T1000 (cell line): ENCODE measurements around the gene MET.
"Not testable (repeated sequence)": the region's sequence is repeated elsewhere in the genome, so short reads cannot be mapped to it uniquely, and the experiment has no call there.

Experiments
- DNase-seq: peaks from one replicate; lab custom pipeline; 2025; ENCODE audit warnings: mixed read lengths; lab: John Stamatoyannopoulos, UW

The MET gene

GRCh38 chr7:116698930-116699721 lies 27.1 kb downstream of the MET start:
- no peak for DNase-seq

DNA sequence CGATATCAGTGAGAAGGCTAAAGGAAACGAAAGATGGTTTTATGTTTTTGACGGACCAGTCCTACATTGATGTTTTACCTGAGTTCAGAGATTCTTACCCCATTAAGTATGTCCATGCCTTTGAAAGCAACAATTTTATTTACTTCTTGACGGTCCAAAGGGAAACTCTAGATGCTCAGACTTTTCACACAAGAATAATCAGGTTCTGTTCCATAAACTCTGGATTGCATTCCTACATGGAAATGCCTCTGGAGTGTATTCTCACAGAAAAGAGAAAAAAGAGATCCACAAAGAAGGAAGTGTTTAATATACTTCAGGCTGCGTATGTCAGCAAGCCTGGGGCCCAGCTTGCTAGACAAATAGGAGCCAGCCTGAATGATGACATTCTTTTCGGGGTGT lies 27.7 kb downstream of the MET start:
- DNase-seq = no peak

DNA sequence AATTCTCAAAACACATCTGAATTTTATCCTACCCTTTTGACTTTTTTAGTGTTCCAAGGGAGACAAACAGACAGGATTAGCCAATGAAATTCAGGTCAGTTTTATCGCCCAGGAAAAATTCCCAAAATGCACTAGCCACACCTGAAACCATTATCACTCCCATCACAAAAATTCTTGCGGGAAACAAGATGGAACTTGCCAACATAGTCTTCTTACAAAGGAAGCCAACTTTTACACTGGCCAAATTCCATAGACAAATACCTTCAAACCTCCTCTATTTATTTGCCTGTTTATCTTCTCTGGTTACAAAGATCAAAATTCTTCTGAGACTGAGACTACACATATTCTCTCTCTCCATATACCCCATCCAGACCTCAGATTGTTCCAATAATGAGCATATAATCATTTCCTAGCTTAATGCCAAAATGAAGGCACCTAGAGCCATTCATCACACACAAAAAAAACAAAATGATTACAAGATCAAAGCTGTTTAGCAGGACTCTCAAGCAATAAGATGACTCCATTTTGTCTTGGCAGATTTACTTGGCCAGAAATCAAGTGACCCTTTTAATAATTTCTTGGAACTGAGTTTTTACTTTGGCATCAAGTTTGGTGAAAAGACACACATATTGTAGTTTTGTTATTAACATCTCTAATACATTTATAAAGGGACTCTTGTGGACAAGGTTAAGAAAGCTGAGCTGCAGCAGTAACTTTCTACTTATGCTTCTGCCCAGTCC lies 30.2 kb downstream of the MET start:
- DNase-seq = no peak

- no peak for DNase-seq
These were observed 32.7 kb downstream of the MET start for GRCh38 chr7:116704650-116705228.

DNA sequence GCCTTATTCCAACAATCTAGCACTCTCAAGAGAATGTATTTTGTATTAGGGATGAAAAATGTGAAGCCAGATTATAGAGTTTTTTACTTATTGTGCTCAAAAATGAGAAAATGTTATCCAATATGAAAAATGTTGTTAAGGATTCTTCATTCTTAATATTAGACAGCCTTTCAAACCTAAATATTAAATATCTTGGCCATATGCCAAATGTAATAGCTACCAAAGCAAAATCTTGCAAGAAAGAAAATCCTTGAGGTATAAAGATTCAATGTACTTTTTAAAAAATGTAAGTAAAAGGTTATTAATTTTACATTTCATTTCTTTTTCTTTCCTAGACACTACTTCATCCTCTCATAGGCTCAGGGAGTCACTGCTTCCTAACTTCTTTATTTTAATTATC lies 33.4 kb downstream of the MET start:
- no peak for DNase-seq

- peak; percentile 29 for DNase-seq
These were observed 34.7 kb downstream of the MET start for GRCh38 chr7:116706668-116707126.

DNA sequence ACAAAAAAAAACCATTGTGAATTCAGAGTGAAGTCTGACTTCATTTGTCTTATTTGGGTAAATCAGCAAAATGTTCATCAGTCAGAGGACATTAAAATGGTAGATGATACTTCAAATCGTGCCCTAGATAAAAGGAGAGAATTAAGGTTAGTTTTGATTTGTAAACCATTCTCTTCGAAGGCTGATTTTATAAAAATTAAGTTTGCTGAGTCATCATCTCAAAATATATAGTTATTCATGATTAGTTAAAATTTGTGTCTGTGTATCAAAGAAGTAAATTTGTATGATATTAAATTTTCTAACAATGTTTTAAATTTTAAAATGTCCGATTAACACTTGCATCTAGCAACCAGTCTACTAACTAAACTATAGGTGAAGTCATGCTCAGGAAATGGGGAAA lies 35.3 kb downstream of the MET start:
- DNase-seq = no peak

- DNase-seq = no peak
These were observed 36.3 kb downstream of the MET start for GRCh38 chr7:116708248-116708647.

- no peak for DNase-seq
These were observed 36.9 kb downstream of the MET start for GRCh38 chr7:116708861-116709260.

DNA sequence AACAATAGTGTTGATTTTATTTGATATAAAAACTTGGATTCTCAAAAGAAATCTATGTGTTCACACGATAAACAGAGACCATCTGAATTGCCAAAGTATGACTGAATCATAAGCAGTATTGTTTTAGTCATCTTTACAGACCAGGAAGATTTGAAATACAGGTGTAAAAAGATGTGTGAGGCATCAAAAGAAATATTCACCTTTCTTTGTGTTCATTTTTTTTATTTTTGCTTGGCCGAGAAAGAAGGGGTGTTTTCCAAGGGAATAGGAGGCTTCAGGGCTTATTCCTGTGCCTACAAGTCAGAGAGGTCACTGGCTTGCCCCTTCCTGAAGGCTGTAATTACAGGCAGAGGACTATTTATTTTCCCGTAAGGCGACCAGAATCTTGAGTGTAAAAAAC lies 37.3 kb downstream of the MET start:
- no peak for DNase-seq

GRCh38 chr7:116710764-116711452 lies 38.9 kb downstream of the MET start:
- no peak for DNase-seq

DNA sequence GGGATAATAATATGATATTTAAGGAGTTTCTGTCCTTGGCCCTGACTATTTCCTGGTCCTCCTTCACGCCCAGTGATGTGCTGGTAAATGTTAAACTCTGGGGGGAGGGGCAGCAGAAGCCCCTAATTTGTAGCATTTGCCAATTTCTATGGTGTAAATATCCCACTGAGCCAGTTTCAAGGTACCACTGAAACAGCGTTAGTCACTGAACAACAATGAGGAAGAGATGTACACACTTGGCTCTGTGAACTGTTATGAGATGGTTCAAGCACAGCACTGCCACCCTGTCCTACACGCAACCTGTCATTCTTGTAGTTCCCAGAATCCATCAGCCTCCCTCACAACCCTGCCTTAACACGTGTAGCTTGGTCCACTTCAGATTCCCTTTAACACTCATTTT lies 39.8 kb downstream of the MET start:
- no peak for DNase-seq

DNA sequence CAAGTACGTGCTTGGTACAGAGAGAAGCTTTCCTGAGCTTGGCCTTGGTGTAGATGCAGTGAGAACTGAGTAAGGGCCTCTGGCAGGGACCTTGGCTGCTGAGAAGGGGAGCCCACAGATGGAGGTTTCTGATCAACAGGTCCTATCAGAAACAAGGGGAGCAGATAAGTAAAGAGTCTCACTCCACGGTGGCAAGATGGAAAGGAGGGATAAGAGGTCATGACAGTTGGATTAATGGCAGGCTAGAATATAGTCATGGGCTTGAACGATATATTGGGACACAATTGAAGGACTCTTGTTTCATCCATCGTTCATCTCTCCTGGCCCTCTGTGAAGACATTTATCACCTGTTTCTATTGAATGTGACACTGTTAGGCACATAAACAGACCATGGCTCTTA lies 41.5 kb downstream of the MET start:
- DNase-seq = no peak

- DNase-seq = no peak
These were observed 41.9 kb downstream of the MET start for GRCh38 chr7:116713918-116714317.

DNA sequence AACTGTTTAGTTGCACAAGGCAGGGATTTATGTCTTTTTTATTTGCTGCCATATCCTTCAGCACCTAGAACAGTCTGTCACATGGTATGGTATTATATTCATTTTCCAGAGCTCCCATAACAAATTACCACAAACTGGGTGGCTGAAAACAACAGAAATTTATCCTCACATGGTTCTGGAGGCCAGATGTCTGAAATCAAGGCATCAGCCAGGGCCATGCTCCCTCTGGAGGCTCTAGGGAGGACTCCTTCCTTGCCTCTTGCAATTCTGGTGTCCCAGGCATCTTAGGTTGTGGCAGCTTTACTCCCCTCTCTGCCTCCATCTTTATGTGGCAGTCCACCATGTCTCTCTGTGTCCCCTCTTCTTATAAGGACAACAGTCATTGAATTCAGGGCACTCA lies 43.1 kb downstream of the MET start:
- DNase-seq = no peak

GRCh38 chr7:116717137-116717536 lies 45.1 kb downstream of the MET start:
- DNase-seq = no peak

DNA sequence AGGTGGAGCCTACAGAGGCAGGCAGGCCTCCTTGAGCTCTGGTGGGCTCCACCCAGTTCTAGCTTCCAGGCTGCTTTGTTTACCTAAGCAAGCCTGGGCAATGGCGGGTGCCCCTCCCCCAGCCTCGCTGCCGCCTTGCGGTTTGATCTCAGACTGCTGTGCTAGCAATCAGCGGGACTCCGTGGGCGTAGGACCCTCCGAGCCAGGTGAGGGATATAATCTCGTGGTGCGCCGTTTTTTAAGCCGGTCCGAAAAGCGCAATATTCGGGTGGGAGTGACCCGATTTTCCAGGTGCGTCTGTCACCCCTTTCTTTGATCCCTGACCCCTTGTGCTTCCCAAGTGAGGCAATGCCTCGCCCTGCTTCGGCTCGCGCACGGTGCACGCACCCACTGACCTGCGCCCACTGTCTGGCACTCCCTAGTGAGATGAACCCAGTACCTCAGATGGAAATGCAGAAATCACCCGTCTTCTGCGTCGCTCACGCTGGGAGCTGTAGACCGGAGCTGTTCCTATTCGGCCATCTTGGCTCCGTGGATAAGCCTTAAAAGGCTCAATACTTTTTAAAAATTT lies 52.0 kb downstream of the MET start:
- DNase-seq = not testable (repeated sequence)

- DNase-seq = no peak
These were observed 52.7 kb downstream of the MET start for GRCh38 chr7:116724560-116725231.

DNA sequence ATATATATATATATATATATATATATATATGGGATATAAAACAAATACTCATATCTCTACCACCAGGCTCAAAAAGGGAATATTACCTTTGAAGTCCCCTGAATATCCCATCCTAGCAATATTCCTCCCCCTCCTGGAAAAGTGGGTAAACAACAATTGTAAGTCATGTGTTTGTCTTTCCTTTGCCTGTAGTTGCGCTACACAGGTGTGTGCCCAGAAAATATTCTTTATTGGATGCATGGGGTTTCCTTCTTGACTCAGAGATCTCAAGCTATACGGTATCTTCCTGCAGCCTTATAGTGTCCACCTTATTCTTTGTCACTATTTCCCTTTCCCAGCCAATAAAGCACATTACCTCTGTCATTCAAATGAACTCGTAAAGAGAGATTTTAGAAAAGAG lies 54.2 kb downstream of the MET start:
- DNase-seq = no peak

DNA sequence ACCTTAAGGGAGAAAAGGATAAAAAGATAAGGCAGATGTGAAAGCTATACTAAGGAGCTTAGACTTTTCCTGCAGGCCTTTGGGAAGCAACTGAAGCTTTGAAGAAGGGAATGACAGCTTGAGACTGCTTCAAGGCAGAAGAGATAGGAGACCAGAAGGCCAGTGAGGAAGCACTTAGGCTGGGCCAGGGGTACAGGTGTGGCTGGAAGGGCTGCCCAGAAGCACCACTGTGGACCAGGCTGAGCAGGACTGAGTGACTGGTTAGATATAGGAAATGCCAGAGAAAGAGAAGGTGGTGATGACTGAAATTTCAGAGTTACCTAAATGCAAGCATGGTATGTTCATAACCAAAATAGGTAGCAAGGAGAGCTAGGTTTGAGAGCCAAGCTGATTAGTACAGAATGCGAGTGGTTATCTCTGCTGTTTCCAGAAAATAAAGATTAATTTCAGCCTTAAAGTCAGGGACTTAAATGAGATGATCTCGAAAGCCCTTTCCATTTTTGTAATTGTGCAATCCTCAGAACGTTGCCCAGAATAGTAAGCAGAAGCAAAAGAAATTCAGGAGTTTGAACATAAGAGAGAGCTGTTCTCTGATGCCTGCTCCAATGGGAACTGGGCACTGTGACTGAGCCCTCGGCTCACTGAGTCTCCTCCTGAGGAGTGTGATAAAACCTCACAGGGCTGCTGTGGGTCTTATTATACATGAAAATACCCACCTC lies 54.9 kb downstream of the MET start:
- no peak for DNase-seq

- no peak for DNase-seq
These were observed 55.5 kb downstream of the MET start for GRCh38 chr7:116727432-116728009.
